Naive thymus-derived CD8-positive, alpha-beta T cell (primary cell): ENCODE results near the gene CHMP5. TPM values are rescaled to one million over a fixed set of nuclear protein-coding genes. Genes with fewer than 3 reads are reported as not detected.

Source experiments
- ATAC-seq, 2 donors: fragments of 150-1000 bp; cut with Tn5 transposase in 1 of 2; sonication (Bioruptor Pico), chemical (Tn5 transposase) in 1 of 2; 1 replicate in 1 of 2; 2 replicates in 1 of 2; pipeline ENCODE4 v1.10.0; 2021; ENCODE audit warnings: mild to moderate bottlenecking in 2 of 2, moderate library complexity in 2 of 2
- POLR2A ChIA-PET: fragments of 350-600 bp; sonication (Branson Sonifier 250); formaldehyde crosslinking; loops from one replicate; lab custom pipeline; 2021; ENCODE audit warnings: antibody characterized with exemption; lab: Charles Lee
- DNase-seq, 10 donors: peaks; one replicate each; pipeline versions ENCODE4 v3.0.0 to v3.0.0-alpha.2; 2020 to 2022
- H3K27ac Mint-ChIP-seq, 10 donors: one replicate each; pipeline ENCODE4 v1.8.0; 2020 to 2022; ENCODE audit warnings: mild to moderate bottlenecking in 10 of 10, mixed read lengths in 10 of 10, moderate library complexity in 4 of 10, inconsistent platforms in 1 of 10
- H3K27me3 Mint-ChIP-seq, 5 donors: one replicate each; pipeline ENCODE4 v1.8.0; 2021 to 2022; ENCODE audit warnings: mixed read lengths in 5 of 5
- H3K36me3 Mint-ChIP-seq, 3 donors: one replicate each; pipeline ENCODE4 v1.8.0; 2020 to 2022; ENCODE audit warnings: mixed read lengths in 3 of 3, mild to moderate bottlenecking in 2 of 3, inconsistent platforms in 1 of 3
- H3K4me1 Mint-ChIP-seq, 4 donors: one replicate each; pipeline ENCODE4 v1.8.0; 2021 to 2022; ENCODE audit warnings: mixed read lengths in 4 of 4
- H3K4me3 Mint-ChIP-seq, 10 donors: one replicate each; pipeline ENCODE4 v1.8.0; 2020 to 2022; ENCODE audit warnings: mild to moderate bottlenecking in 10 of 10, mixed read lengths in 10 of 10, moderate library complexity in 6 of 10, inconsistent platforms in 1 of 10
- H3K9me3 Mint-ChIP-seq, 9 donors: one replicate each; pipeline ENCODE4 v1.8.0; 2020 to 2022; ENCODE audit warnings: mixed read lengths in 9 of 9, mild to moderate bottlenecking in 3 of 9, inconsistent platforms in 1 of 9, moderate library complexity in 1 of 9
- polyA plus RNA-seq, 3 donors: library from polyadenylated mRNA; unstranded; fragments of 300-500 nt; fragmentation: Illumina TruSeq; gene quantifications; one replicate each; pipeline ENCODE4 v1.2.3, GENCODE V29; 2021
- total RNA-seq, 8 experiments: library from RNA in 2 of 8; stranded (reverse) in 2 of 8; gene quantifications; one replicate each; pipeline ENCODE4 v1.2.3 and lab custom pipeline; 2021 to 2026

The CHMP5 gene
- total and polyA plus RNA-seq, 5 experiments from 2014 or later = 30.4 to 40.0 (median 38.7) TPM

GRCh38 chr9:33230756-33231622 is 33.9 kb upstream of the CHMP5 start:
- no peak for ATAC-seq
- peaks cover under 1 to 11% (median 4%) of the 10 kb centered on the region in 4 donors for H3K4me1 Mint-ChIP-seq

GRCh38 chr9:33231623-33231942 is 33.3 kb upstream of the CHMP5 start:
- Mint-ChIP-seq H3K4me3 (no peak overlapping the region), H3K36me3 (no peaks in the 10 kb centered on the region), H3K27ac (no peak overlapping the region), H3K4me1 (peaks cover 0 to 6% (median 3%) of the 10 kb centered on the region in 4 donors), H3K9me3 (no peaks in the 10 kb centered on the region), H3K27me3 (peaks cover 3 to 10% (median 7%) of the 10 kb centered on the region in 5 donors)
- no peak for ATAC-seq
- POLR2A ChIA-PET = no interaction called here
- DNase-seq = no peak

More at GRCh38 chr9:33230756-33231622, 33.9 kb upstream of the CHMP5 start:
- POLR2A ChIA-PET = no interaction called here
- DNase-seq = no peak
- H3K4me3 Mint-ChIP-seq = no peak overlapping the region
- H3K27me3 Mint-ChIP-seq = peaks cover 3 to 9% (median 6%) of the 10 kb centered on the region in 5 donors
- H3K36me3 Mint-ChIP-seq = no peaks in the 10 kb centered on the region
- H3K27ac Mint-ChIP-seq = no peak overlapping the region
- H3K9me3 Mint-ChIP-seq = no peaks in the 10 kb centered on the region

- Mint-ChIP-seq H3K27me3 (peaks cover 3 to 10% (median 7%) of the 10 kb centered on the region in 5 donors), H3K36me3 (no peaks in the 10 kb centered on the region), H3K27ac (peak overlapping the region in 1 of 10 donors; percentile 53), H3K9me3 (no peaks in the 10 kb centered on the region), H3K4me1 (peaks cover 0 to 6% (median 0%) of the 10 kb centered on the region in 4 donors), H3K4me3 (no peak overlapping the region)
- ATAC-seq (no peak), DNase-seq (no peak)
- POLR2A ChIA-PET = interaction anchor here (0.6 kb wide), 1 partner anchor 31 kb away, joined by 3 read pairs; no protein-coding TSS in a partner anchor
These were observed 32.0 kb upstream of the CHMP5 start for GRCh38 chr9:33232815-33233214.

GRCh38 chr9:33233626-33234342 is 31.1 kb upstream of the CHMP5 start:
- H3K36me3 Mint-ChIP-seq = no peaks in the 10 kb centered on the region
- H3K9me3 Mint-ChIP-seq = no peaks in the 10 kb centered on the region
- H3K27ac Mint-ChIP-seq = no peak overlapping the region
- H3K27me3 Mint-ChIP-seq = peaks cover 3 to 10% (median 7%) of the 10 kb centered on the region in 5 donors
- POLR2A ChIA-PET = interaction anchor here (0.6 kb wide), 1 partner anchor 32 kb away, joined by 3 read pairs; no protein-coding TSS in a partner anchor
- peaks cover 0 to 6% (median 0%) of the 10 kb centered on the region in 4 donors for H3K4me1 Mint-ChIP-seq
- H3K4me3 Mint-ChIP-seq = no peak overlapping the region
- no peak for DNase-seq
- peak in 1 of 2 donors; percentile 29 for ATAC-seq

- Mint-ChIP-seq H3K27ac (no peak overlapping the region), H3K4me3 (no peak overlapping the region), H3K27me3 (peaks cover 3 to 10% (median 7%) of the 10 kb centered on the region in 5 donors), H3K4me1 (peaks cover 1 to 7% (median 2%) of the 10 kb centered on the region in 4 donors), H3K36me3 (no peaks in the 10 kb centered on the region), H3K9me3 (no peaks in the 10 kb centered on the region)
- POLR2A ChIA-PET = no interaction called here
- ATAC-seq (no peak), DNase-seq (no peak)
These were observed 30.1 kb upstream of the CHMP5 start for GRCh38 chr9:33234511-33235467.

GRCh38 chr9:33236571-33236970 is 28.3 kb upstream of the CHMP5 start:
- no peaks in the 10 kb centered on the region for H3K36me3 Mint-ChIP-seq
- DNase-seq (no peak), ATAC-seq (no peak)
- H3K9me3 Mint-ChIP-seq = no peaks in the 10 kb centered on the region
- POLR2A ChIA-PET = no interaction called here
- peaks cover 2 to 8% (median 5%) of the 10 kb centered on the region in 4 donors for H3K4me1 Mint-ChIP-seq
- peaks cover 4 to 17% (median 10%) of the 10 kb centered on the region in 5 donors for H3K27me3 Mint-ChIP-seq
- H3K4me3 Mint-ChIP-seq = no peak overlapping the region
- no peak overlapping the region for H3K27ac Mint-ChIP-seq

- POLR2A ChIA-PET = no interaction called here
- Mint-ChIP-seq H3K4me1 (peaks cover 2 to 6% (median 4%) of the 10 kb centered on the region in 4 donors), H3K9me3 (no peaks in the 10 kb centered on the region), H3K27ac (peak within 1 kb of the TSS in 5 of 10 donors; percentile 14 to 75 (median 44)), H3K4me3 (no peak within 1 kb of the TSS), H3K27me3 (peaks cover 2 to 17% (median 10%) of the 10 kb centered on the region in 5 donors), H3K36me3 (no peaks in the 10 kb centered on the region)
- DNase-seq = no peak
- peak in 1 of 2 donors; percentile 23 for ATAC-seq
These were observed 24.9 kb upstream of the CHMP5 start, which contains the start of gene SPINK4 for GRCh38 chr9:33239921-33240320. TSS of gene SPINK4 (plus strand) at chr9:33240167. CDS start at chr9:33240209, 42 bp downstream.

GRCh38 chr9:33241298-33241697 is 23.6 kb upstream of the CHMP5 start:
- no peak overlapping the region for H3K27ac Mint-ChIP-seq
- no peaks in the 10 kb centered on the region for H3K36me3 Mint-ChIP-seq
- no peak overlapping the region for H3K4me3 Mint-ChIP-seq
- DNase-seq (no peak), ATAC-seq (no peak)
- H3K9me3 Mint-ChIP-seq = no peaks in the 10 kb centered on the region
- POLR2A ChIA-PET = no interaction called here
- H3K27me3 Mint-ChIP-seq = peaks cover 0 to 11% (median 4%) of the 10 kb centered on the region in 5 donors
- H3K4me1 Mint-ChIP-seq = peaks cover 2 to 6% (median 3%) of the 10 kb centered on the region in 4 donors

GRCh38 chr9:33242609-33243134 is 22.2 kb upstream of the CHMP5 start:
- POLR2A ChIA-PET = no interaction called here
- peaks cover 0 to 11% (median 4%) of the 10 kb centered on the region in 5 donors for H3K27me3 Mint-ChIP-seq
- H3K27ac Mint-ChIP-seq = no peak overlapping the region
- DNase-seq (no peak), ATAC-seq (no peak)
- peaks cover 2 to 6% (median 3%) of the 10 kb centered on the region in 4 donors for H3K4me1 Mint-ChIP-seq
- H3K9me3 Mint-ChIP-seq = no peaks in the 10 kb centered on the region
- H3K36me3 Mint-ChIP-seq = peaks cover 0 to 5% (median 4%) of the 10 kb centered on the region in 3 donors
- H3K4me3 Mint-ChIP-seq = no peak overlapping the region

GRCh38 chr9:33244137-33244784 is 20.6 kb upstream of the CHMP5 start:
- peaks cover 0 to 9% (median 8%) of the 10 kb centered on the region in 3 donors for H3K36me3 Mint-ChIP-seq
- H3K27me3 Mint-ChIP-seq = peaks cover 0 to 11% (median 4%) of the 10 kb centered on the region in 5 donors
- no peak for ATAC-seq
- H3K9me3 Mint-ChIP-seq = no peaks in the 10 kb centered on the region
- no peak for DNase-seq
- POLR2A ChIA-PET = no interaction called here
- no peak overlapping the region for H3K4me3 Mint-ChIP-seq
- H3K4me1 Mint-ChIP-seq = peaks cover 2 to 6% (median 3%) of the 10 kb centered on the region in 4 donors
- H3K27ac Mint-ChIP-seq = peak overlapping the region in 1 of 10 donors; percentile 57

GRCh38 chr9:33245341-33245740 is 19.5 kb upstream of the CHMP5 start:
- Mint-ChIP-seq H3K27ac (peak overlapping the region in 2 of 10 donors; percentile 44 to 71), H3K9me3 (no peaks in the 10 kb centered on the region), H3K27me3 (peaks cover 0 to 11% (median 4%) of the 10 kb centered on the region in 5 donors), H3K4me3 (no peak overlapping the region), H3K4me1 (peaks cover 0 to 3% (median 0%) of the 10 kb centered on the region in 4 donors), H3K36me3 (peaks cover 0 to 9% (median 8%) of the 10 kb centered on the region in 3 donors)
- ATAC-seq (no peak), DNase-seq (no peak)
- POLR2A ChIA-PET = interaction anchor here (1.4 kb wide), 1 partner anchor 19 kb away, joined by 3 read pairs; the partner anchor contains the start of genes BAG1 and CHMP5
